ENCODE data around the gene ARSA. TPM values are rescaled to one million over a fixed set of nuclear protein-coding genes. Genes with fewer than 3 reads are reported as not detected.

The ARSA gene
- total RNA-seq, 3 donors from 2014 or later (not counting 1 experiment from before 2014, with no cell fraction given): 69.2 to 77.8 (median 69.3) TPM

DNA sequence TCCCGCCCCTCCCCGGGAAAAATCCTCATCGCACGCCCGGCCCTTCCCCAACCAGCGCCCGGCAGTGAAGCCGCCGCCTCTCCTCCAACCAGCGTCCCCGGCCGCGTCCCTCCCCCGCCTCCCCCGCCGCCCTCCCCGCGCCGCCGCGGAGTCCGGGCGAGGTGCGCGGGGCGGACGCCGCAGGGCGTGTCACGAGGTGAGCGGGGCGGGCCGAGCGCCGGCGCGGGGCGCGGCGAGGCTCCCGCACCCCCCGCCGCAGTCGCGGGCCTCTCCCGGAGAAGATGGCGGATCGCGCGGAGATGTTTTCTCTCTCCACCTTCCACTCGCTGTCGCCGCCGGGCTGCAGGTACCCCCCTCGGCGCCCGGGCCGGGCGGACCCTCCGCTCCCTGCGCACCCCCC, 27.4 kb downstream of the ARSA start, which contains the start of gene MAPK8IP2:
Gene MAPK8IP2, plus strand, starts transcription at position 256 of the 400 bp plus-strand sequence. Its CDS starts 26 bp downstream, at position 282.
- TF ChIP-seq, protein P1, sequence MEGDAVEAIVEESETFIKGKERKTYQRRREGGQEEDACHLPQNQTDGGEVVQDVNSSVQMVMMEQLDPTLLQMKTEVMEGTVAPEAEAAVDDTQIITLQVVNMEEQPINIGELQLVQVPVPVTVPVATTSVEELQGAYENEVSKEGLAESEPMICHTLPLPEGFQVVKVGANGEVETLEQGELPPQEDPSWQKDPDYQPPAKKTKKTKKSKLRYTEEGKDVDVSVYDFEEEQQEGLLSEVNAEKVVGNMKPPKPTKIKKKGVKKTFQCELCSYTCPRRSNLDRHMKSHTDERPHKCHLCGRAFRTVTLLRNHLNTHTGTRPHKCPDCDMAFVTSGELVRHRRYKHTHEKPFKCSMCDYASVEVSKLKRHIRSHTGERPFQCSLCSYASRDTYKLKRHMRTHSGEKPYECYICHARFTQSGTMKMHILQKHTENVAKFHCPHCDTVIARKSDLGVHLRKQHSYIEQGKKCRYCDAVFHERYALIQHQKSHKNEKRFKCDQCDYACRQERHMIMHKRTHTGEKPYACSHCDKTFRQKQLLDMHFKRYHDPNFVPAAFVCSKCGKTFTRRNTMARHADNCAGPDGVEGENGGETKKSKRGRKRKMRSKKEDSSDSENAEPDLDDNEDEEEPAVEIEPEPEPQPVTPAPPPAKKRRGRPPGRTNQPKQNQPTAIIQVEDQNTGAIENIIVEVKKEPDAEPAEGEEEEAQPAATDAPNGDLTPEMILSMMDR (IDR thresholded peaks at IDR 0.05): no peak
- Mint-ChIP-seq H3K4me3 (peak within 1 kb of the TSS; percentile 74), H3K27me3 (ENCODE audit: low read depth in 2 of 2) (peaks cover 28 to 36% of the 10 kb centered on the region in 2 donors), H3K9me3 (no peaks in the 10 kb centered on the region), H3K36me3 (peaks cover 11% of the 10 kb centered on the region), H3K27ac (no peak within 1 kb of the TSS), H3K4me1 (peaks cover 0 to 10% of the 10 kb centered on the region in 2 donors)
- no peaks in the 10 kb centered on the region for H3K9me3 ChIP-seq (ENCODE audit: control insufficient read depth, insufficient read depth, low read length)
- WGBS (ENCODE audit: insufficient coverage): 1% methylated on average over 56 of the region's 61 CpGs
- no peak within 1 kb of the TSS for H3K4me3 ChIP-seq (ENCODE audit: low read length)
- no peak within 1 kb of the TSS for H3K27ac ChIP-seq (ENCODE audit: low read length)
- H3K4me1 ChIP-seq (ENCODE audit: control insufficient read depth, insufficient read depth, low read length): peaks cover 8% of the 10 kb centered on the region
- H3K36me3 ChIP-seq (ENCODE audit: control insufficient read depth, insufficient read depth, low read length): no peaks in the 10 kb centered on the region
- peak in 1 of 2 donors; percentile 35 for DNase-seq
- H3K27me3 ChIP-seq (ENCODE audit: control insufficient read depth, insufficient read depth, low read length): peaks cover 38% of the 10 kb centered on the region
- intact Hi-C loops (cut with micrococcal nuclease): no loop called here
- peak in 2 of 3 donors; percentile 17 to 40 for ATAC-seq

DNA sequence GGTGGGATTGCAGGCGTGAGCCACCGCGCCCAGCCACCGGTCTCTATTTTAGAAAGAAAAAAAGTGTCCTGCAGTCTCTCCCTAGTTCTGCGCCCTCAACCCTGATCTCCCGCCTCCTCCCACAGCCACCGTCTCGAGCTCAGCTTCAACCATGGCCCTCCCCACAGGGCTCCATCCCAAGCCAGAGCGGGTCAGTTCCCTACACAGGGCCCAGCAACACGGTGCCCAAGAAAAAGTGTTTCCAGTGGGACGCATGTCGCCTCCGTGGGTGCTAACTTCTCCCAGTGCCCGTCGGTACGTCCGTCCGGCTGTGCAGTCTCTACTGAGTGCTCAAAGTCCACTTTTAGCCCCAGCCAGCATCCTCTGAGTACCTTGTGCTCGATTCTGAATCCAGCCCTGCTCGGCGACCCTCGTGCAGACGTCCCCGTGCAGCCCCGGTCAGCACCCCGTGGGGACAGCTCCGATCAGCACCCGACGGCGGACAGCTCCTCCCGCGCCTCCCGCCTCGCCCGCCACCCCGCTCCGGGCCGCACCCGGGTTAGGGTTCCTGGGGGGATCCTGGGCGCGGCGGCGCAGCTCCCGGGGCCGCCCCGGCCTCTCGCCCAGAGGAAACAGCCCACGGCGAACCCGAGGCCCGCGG, 28.0 kb downstream of the ARSA start:
- intact Hi-C loops (cut with micrococcal nuclease): no loop called here
- H3K27me3 Mint-ChIP-seq (ENCODE audit: low read depth in 2 of 2): peaks cover 28 to 33% of the 10 kb centered on the region in 2 donors
- peak; percentile 70 to 78 for DNase-seq
- H3K9me3 Mint-ChIP-seq: no peaks in the 10 kb centered on the region
- TF ChIP-seq, protein P1 (IDR thresholded peaks at IDR 0.05): no peak
- Histone ChIP-seq H3K36me3 (ENCODE audit: control insufficient read depth, insufficient read depth, low read length) (no peaks in the 10 kb centered on the region), H3K9me3 (ENCODE audit: control insufficient read depth, insufficient read depth, low read length) (no peaks in the 10 kb centered on the region), H3K27me3 (ENCODE audit: control insufficient read depth, insufficient read depth, low read length) (peaks cover 33% of the 10 kb centered on the region), H3K4me3 (ENCODE audit: low read length) (no peak overlapping the region), H3K27ac (ENCODE audit: low read length) (no peak overlapping the region), H3K4me1 (ENCODE audit: control insufficient read depth, insufficient read depth, low read length) (peaks cover 8% of the 10 kb centered on the region)
- H3K4me3 Mint-ChIP-seq: no peak overlapping the region
- peak; percentile 88 to 100 (median 94) for ATAC-seq
- H3K27ac Mint-ChIP-seq: no peak overlapping the region
- peaks cover 0 to 10% of the 10 kb centered on the region in 2 donors for H3K4me1 Mint-ChIP-seq
- 17% methylated on average over 52 of the region's 52 CpGs for WGBS (ENCODE audit: insufficient coverage)
- peaks cover 11% of the 10 kb centered on the region for H3K36me3 Mint-ChIP-seq

DNA sequence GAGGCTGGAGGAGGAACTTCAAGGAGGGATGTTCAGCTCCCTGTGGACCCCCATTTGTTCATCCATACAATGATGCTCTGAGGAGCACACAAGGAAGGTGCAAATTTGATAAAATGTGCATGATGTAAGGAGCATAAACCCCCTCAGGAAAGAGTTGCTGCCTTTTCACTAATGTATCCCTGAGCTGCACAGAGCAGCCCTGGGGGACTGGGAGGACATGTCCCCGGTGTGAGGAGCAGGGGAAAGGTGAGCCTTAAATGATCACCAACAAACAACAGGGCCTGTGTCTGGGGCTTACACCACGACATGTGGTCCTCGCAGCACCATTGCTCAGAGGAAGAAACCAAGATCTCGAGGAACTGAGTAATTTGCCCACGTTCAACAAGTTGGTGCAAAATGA, 30.9 kb downstream of the ARSA start:
- H3K4me1 ChIP-seq (ENCODE audit: control insufficient read depth, insufficient read depth, low read length): peaks cover 8% of the 10 kb centered on the region
- intact Hi-C loops (cut with micrococcal nuclease): no loop called here
- ATAC-seq (no peak), DNase-seq (no peak)
- H3K27me3 Mint-ChIP-seq (ENCODE audit: low read depth in 2 of 2): peaks cover 16 to 17% of the 10 kb centered on the region in 2 donors
- H3K4me3 ChIP-seq (ENCODE audit: low read length): no peak overlapping the region
- WGBS (ENCODE audit: insufficient coverage): 93% methylated on average over 5 of the region's 5 CpGs
- no peak overlapping the region for H3K27ac ChIP-seq (ENCODE audit: low read length)
- no peak overlapping the region for H3K27ac Mint-ChIP-seq
- TF ChIP-seq, protein P1 (IDR thresholded peaks at IDR 0.05): no peak
- H3K4me1 Mint-ChIP-seq: peaks cover 0 to 7% of the 10 kb centered on the region in 2 donors
- no peaks in the 10 kb centered on the region for H3K9me3 ChIP-seq (ENCODE audit: control insufficient read depth, insufficient read depth, low read length)
- no peak overlapping the region for H3K4me3 Mint-ChIP-seq
- H3K36me3 Mint-ChIP-seq: peaks cover 11% of the 10 kb centered on the region
- H3K27me3 ChIP-seq (ENCODE audit: control insufficient read depth, insufficient read depth, low read length): peaks cover 20% of the 10 kb centered on the region
- no peaks in the 10 kb centered on the region for H3K36me3 ChIP-seq (ENCODE audit: control insufficient read depth, insufficient read depth, low read length)
- no peaks in the 10 kb centered on the region for H3K9me3 Mint-ChIP-seq
